NCI-H345 treated with DMSO at 0.1 percent for 48 hours (cell line): ENCODE results near the gene PLCL2.

Source experiments
- DNase-seq: peaks from one replicate; lab custom pipeline; 2025; ENCODE audit not compliant: unreplicated experiment; lab: John Stamatoyannopoulos, UW

Gene PLCL2

DNA sequence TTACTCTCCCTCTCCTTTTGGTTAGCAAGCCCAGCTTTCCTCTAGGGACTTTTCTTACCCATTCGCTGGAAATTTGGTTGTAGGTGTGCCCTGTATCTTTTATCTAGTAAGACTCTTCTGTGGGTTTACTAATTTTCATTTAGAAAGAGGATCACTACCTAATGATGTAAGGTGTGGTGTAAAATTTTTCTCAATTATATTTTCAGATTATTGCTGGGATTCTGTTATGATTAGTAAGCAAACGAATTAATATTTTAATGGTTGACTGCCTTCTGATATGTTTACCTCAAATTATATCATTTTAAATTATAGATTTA is 28.5 kb downstream of the PLCL2 start:
- no peak for DNase-seq

DNA sequence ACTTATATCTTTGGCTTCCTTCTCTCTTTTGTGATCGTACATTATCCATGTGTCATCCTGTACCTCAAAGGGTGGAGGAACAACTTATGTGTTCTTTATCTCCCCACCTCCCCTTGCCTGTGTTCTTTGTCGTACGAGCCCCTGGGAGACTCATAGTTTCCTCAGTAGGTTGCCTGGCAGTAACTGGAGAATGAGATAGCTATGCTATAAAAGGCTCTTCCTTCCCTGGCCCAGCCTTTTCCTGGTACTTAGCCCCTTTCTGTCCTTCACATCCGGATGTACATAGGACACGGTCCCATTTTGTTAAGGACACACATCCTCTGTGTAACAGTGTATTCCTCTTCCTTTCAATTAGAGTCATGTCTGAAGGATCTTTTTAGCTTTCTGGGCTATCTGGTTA is 32.1 kb downstream of the PLCL2 start:
- DNase-seq = no peak

DNA sequence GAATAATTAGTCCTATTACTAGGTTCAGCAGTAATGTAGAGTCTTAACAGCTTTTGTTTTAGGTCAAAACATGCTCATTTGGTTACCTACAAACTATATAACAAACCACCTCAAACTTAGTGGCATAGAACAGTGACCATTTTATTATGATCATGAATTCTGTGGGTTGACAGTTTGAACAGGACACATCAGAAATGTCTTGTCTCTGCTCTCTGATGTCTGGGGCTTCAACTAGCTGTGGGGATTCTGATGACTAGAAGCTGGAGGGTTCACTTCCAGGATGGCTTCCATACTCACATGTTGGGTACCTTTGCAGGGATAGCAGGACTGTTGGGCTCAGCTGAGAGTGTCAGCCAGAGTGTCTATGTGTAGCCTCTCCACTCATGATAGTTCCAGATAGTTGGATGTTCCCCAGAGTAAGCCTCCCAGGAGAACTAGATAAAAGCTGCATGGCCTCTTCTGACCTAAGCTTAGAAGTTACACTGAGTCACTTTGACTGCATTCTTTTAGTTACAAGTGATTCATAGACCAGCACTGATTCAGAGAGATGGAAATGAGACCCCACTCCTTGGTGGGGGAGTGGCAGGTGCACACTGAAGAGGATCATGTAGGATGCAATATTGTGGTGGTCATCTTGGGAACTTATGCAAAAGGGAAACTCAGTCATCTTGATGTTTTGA is 32.6 kb downstream of the PLCL2 start:
- no peak for DNase-seq

DNA sequence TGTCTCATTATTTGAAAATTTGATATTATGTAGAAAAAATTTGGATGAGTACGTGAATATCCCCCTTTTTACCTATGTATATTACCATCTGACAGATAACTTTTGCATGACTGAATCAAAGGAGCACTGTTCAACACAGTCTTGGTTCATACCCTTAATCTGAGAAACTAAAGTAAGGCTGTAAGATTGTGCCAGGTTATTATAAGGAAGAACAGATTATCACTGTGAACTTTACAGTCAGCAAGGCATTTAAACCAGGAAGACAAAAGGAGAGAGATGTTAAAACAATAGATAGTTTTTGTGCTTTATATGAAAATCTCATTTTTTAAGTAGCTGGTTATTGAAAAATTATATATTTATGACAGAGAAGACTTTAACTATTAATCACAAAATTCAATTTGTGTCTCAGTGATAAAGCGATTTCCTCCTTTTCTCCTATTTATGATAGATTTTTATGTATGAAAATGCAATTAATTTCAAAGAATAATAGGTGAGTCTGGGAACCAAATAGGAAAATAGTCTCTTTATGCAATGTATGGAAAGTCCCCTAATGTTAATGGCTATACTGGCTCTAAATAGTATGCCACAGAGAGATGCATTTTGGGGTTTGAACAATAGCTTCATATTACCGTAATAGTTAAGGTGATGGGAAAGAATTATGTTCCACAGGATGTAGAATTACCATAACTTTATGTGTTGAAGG is 33.4 kb downstream of the PLCL2 start:
- no peak for DNase-seq

DNA sequence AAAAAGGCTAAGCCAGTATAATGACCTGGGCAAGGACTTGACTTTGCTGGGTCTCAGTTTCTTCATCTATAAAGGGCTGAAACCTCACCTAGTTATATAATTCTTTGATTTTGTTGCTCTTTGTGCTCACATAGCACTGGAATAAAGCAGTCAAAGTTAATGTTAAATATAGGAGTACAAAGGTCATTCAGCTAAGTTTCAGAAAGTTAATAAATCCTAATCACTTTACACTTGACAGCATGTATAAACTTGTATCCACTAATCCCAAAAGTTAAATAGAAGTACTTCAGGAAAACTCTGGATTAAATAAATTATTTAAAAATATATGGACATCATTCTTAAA is 33.9 kb downstream of the PLCL2 start:
- DNase-seq = no peak

DNA sequence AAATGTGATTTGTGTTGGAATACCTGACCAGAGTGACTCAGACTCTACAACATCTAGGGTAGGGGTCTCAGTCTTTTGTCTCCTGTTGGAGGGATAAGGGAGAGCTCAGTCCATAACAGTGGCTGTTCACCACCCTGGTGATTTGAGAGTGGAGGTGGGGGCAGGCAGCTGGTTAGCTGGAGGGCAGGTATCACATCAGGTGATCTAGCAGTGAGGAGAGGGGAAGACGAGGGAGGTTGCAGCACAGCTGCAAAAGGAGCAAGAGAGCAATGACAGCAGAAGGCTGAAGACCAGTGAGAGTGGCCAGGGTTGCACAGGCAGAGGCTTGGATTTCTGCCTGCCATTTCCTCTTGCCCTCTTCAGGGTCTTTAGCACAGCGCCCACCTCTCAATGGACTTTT is 38.4 kb downstream of the PLCL2 start:
- no peak for DNase-seq

DNA sequence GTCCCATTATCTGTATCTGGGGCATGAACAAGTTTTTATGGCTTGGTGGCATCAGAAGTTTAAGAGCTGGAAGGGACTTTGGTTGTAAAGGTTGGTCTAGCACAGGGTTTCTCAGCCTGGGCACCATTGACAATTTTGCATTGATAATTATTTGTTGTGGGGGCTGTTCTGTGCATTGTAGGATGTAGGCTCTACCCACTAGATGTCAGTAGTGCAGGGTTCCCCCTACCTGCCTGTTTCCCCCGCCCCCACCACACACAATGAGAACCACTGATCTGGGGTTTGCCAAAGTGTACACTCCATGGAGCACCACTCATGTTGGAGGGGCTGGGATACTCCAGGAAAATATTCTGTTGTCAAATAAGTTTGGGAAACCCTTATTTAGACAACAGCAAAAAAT is 42.7 kb downstream of the PLCL2 start:
- no peak for DNase-seq

DNA sequence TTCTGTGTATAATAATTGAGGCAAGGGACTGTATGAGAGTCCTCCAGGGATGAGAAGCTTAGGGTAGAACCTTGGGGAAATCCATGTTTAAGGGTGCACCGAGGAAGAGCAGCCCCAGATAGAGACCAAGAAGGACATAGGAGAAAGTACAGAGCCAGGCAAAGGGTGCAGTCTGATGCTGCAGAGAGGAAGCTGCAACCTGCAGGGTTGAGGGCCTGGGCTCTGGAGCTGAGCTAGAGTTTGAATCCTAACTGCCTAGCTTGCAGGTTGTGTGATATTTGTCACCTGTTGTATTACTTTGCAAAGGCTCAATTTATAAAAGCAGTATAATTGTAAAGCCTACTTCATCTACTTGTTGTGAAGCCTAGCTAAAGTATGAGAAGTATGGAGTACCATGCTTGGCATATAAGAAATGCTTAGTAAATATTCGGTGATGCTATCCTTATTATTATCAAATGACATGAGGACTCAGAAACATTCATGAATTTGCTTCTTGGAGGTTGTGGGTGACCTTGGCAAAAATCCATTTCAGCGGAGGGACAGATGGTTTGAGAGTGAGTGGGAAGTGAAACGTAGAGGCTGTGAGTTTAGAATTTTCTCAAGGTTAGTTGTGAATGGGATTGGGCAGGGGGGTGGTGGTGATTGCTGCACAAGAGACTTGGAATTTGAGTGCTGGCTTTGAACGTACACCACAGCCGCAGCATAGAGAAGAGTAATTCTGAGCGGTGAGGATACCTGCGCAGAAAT is 43.8 kb downstream of the PLCL2 start:
- no peak for DNase-seq

DNA sequence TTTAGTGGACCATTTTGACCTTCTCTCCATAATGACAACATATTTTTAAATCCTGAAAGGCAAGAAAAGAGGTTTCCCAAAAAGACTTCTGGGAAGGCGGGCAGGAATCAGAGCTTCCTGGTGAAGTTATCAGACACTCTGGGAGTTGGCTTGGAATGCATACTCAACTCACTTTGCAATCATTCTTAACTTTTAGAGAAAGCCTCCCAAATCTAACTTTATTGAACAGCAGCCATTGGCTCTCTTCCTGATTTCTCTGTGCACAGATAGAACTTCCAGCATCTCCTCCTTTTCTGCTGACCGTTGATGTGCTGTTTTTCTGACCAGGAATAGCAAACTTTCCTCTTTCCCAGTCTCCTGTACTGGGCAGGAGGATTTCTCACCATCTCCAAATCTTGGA is 44.6 kb downstream of the PLCL2 start:
- no peak for DNase-seq

DNA sequence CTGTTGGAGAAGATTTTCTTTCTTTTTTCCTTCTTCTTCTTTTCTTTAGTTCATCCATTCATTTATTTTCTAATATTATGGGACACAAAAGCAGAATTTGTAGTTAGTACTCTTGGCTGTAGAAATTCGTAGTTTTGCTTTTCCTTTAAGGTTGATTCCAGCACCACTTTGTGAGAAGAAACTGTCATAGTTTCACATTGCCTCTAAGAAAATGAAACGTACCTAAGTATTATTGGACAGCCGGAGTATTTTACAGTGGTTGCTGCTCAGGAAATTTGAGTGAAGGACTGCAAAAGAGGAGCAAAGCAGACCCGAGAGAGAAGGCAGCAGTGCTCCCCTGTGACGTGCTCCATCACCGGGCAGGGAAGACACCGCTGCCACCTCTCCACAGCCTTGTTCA is 48.1 kb downstream of the PLCL2 start:
- DNase-seq = no peak

DNA sequence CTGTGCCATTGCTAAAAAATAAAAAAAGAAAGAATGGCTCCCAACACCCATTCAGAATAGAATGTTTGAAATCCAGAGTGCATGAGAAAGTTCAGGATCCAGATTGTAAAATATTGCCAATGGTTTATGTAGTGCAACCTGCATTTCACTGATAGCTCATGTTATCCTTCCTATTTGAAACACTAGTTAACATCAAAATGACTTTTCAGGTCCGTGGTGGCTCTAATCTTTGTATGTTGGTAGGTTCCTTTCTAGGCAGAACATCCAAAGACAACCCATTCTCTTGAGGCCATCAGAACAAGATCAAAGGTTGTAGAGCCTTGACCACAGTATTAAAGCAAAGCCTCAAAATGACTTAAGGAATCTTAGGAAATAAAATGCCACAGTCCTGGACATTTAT is 51.0 kb downstream of the PLCL2 start:
- no peak for DNase-seq

DNA sequence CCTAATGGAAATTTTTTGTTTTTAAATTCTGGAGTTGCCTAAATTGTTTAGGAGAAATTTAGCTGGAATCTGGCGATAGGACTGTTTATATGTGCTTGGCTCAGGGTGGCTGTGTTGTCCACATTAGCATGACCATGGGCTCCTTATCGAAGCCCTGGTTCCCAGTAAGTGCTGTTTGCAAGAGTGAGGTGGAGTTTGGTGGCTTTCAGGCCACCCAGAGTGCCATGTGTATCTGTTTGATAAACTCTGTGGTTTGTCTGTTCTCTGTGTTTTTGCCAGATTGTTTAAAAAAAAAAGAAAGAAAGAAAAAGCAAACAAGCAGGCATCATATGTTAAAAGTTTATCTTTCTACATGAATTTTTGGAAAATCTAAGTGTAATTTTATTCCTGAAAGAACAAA is 51.5 kb downstream of the PLCL2 start:
- no peak for DNase-seq

DNA sequence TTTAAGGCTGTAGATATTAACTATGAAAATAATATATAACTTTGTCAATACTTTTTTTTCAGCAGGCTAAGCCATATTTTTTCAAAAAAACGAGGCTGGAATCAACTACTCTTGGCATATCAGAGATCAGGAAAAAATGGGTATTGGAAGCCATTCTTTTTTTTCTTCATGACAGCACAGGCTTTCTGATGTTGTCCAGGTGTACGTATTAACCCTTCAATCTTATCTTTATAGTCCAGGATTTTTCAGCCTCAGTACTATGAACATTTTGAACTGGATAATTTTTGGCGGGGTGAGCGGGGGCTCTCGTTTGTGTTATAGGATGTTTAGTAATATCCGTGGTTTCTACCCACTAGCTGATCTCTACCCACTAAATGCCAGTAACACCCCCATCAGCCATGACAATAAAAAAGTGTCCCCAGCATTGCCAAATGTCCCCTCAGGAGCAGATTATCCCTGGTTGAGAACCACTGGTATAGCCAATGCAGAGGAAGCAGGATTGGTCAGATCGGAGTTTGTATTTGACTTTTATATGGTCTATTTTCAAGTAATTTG is 52.0 kb downstream of the PLCL2 start:
- DNase-seq = no peak

DNA sequence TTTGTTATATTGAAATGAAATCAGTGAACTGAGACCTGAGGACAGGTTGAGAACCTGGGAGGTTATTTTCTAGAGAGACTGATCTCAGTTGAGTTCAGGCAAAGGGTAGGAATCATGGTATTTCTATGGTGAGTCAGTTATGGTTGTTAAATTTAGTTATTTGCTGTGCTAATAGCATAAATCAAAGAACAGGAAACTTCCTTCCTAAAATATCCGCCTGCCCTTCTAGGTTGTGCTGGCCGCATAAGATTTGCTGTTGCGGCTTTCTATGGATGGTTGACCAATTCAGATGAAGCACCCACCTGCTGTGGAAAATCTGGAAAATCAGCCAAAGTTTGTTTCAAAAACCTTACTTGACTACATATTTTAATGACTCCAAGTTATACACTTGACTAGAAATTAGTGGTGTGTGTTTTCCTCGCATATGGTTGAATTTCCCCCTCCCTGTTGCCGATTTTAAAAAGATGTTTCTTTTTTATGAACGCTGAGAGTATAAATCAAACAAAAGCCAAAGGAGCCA is 52.6 kb downstream of the PLCL2 start:
- DNase-seq = no peak

DNA sequence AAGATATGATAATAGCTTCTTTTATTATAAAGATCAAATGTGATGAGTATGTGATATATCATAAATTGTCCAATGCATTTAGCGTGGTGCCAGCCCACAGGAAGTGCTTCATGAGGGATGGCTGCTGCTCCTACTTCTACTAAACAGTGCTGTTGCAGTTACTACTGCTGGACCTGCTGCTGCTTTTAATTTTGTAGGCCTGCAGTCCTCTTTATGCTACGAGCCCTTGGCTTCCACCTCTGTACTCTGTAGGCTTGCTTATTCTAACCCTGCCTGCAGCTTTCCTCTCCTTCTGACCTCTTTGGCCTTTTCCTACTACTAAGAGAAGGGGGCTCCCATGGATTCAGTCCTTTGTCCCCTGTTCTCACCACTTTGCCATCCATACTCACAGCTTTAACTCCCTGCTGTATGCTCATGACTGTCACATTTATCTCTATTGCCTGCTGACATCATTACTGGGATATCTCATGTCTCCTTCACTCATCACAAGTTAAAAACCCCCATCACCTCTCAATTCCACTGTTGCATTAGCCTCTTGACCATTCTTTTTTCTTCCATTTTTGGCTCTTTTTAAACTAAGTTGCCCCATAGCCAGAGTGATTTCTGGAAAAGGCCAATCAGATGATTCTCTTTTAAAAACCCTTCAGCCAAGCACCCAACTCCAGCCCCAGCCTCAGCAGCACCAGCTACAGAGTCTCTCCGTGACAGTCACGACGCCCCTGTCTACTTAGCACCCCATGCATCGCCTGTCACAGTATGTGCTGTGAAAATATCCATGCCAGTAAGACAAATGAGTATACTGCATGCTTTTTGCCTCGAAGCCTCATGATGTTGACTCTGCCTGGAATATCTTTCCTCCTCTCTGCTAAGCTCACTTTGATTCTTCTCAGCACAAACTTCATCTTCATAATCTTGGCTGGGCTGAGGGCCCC is 56.3 kb downstream of the PLCL2 start:
- DNase-seq = no peak

DNA sequence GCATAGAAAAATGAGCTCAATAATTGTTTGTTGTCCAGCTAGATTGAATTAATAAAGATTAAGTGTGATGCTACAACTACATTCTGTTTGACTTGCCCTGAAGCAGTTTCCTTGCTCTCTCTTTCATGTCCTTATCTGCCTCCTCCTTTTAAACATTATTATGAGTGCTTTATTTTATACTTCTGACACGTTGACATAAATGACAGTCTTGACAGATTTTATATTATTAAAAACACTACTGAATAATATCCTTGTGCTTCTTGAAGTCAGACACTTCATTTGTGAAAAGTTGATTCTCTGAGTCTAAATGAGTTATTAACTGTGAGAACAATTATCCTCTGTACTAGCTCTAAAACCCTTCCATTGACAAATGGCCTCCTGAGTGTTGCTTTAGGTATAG is 58.2 kb downstream of the PLCL2 start:
- DNase-seq = no peak

DNA sequence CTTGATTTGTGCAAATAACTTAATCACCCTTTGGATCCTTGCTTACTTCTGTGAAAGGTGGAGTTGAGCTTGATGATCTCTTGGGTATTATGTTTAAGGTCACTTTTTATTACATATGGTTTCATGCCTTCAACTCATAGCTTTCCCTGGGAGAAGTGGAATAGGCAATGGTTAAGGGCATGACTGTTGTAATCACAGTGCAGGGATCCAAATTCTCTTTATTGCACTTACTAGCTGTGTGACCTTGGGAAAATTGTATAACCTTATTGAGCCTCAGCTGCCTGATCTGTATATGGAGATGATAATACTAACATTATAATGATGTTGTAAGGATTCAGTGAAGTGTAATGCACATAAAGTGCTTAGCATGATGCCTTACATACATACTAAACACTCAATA is 59.1 kb downstream of the PLCL2 start:
- no peak for DNase-seq

DNA sequence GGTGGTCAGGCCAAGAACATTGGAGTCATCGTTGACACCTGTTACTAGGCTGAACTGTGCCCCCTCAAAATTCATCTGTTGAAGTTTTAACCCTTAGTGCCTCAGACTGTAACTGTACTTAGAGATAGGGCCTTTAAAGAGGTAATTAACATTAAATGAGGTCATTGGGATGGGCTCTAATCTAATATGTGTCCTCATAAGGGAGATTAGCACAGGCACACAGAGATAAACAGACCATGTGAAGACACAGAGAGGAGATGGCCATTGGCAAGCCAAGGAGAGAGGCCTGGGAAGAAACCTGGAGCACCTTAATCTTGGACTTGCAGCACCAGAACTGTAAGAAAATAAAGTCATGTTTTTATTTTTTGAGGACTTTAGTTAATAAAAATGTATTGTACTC is 59.6 kb downstream of the PLCL2 start:
- no peak for DNase-seq

DNA sequence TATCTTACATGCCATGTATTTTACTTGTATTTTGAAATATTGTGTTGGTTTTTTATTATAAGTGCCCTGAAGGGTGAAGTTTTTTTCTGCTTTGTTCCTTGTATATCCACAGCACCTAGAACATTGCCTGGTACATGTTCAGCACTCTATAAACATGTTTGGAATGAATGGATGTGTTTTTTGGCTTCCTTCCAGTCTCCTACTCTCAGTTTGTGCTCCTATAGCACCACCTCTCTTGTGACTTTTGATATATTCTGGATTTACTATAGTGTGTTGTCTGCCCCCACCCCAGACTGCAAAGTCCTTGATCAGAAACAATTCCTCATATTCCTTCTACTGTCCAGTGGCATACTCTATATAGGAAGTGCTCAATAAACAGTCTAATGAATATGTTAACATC is 60.6 kb downstream of the PLCL2 start:
- no peak for DNase-seq

DNA sequence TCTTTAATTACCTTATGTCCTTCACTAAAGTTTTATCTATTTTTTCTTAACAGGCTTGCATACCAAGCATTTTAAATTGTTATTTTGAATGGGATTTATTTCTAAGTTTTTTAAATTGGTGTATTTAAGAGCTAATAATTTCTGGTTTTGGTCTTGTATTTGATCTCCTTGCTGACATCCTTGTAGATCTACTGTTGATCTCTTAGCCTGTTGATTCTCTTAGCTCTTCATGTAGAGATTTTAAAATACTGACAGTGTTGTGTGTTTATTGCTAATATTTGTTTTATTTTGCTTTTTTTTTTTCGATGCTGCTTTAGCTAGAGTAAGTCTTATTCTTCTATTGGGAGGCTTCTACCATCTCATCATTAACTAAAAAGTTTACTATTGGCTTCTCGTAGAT is 65.5 kb downstream of the PLCL2 start:
- no peak for DNase-seq

DNA sequence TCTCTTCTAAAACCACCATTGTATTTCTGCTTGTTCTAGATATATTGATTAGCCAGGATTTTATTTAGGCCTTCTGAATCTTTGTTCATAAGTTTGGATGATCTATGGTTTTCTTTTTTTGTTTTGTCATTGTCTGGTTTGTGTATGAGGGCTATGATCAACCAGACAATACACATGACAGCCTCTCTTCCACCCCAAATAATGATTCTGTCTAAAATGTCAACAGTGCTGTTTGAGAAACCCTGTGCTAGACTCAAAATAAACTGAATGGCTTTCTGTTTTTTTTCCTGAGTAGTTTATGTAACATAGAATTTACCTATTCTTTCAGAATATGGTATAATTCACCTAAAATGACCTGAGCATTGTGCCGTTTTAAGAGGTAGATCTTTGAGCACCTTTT is 66.1 kb downstream of the PLCL2 start:
- no peak for DNase-seq
